NOMO-1 (cell line): ENCODE measurements around the gene PSMC6.

Experiments used
- DNase-seq, 2 experiments: peaks; one replicate each; lab custom pipeline; 2025; ENCODE audit not compliant: unreplicated experiment in 2 of 2; lab: John Stamatoyannopoulos, UW

The PSMC6 gene

DNA sequence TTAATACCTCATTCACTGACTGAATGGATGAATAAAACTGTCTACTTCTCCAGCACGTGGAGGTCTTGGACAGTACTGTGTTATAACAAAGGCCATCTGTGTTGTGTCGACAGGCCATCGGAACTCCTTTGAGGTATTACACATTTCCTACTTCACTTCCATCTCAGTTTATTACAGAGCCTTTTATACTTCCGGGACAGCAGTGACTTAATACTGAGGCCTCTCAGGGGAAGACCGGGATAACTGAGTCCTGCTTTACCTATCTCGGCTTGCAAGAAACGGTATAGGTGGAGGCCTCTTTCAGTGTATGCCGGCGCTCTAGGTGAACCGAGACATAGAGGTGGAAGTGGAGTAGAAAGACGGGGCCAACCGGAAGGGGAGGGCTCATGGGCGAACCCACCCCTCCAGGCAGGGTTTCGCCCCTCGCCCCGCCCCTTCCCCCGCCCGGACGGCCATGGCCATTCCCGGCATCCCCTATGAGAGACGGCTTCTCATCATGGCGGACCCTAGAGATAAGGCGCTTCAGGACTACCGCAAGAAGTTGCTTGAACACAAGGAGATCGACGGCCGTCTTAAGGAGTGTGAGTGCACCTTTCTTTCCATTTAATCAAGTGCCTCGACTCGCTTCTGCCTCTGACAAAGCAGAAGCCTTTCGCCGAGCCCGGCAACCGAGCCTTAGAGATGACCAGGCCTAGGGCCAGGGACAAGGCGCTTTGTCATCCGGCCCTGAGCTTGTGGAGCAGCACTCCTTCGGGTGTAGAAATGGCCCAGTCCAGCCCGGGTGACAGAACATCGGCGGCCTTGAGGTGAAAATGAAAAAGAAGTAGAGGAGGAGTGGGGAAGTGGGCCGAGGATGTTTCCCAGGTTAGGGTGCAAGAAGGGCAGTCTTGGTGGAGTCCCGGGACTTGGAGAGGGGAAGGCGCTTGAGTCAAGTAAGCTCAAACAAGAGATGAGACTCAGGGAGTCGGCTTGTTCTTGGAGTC is at the start of gene PSMC6:
TSS of gene PSMC6 (plus strand) at position 477 of the 983 bp plus-strand sequence. CDS start at position 497, 20 bp downstream.
- peak; percentile 88 to 89 for DNase-seq

DNA sequence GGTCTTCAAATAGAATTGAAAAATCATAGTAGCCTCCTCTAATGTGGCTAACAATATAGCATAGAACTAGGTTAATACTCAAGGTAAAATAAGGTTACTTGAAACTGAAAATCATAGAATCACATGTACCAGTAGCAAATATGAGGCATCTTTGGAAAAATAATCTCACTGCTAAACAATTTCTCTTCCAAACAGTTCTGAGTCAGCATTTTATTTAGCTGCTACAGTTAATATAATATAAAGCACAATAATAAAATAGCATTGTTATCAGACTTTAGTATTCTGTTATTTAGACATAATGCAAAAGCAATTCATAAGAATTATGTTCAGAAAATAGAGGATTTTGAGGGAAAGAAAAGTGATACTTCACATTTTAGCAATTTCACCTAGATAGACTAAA is 46.7 kb upstream of the PSMC6 start:
- DNase-seq = no peak

DNA sequence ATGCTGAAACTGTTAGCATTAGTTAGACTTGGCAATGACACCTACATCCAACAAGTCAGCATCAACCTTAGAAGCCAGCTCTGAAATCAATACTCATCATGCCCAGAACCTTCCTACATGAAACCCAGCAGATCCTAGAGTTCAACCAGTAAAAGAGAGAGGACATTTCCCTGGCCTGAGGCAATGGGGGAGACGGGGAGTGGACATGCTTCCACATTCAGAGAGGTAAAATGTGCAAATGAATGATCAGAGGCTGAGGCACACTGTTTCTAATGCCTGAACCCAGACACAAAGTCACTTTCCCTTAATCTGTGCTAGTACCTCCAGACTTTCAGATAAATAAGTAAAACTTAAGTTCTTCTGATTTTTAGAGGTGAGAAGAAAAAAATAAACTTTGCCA is 46.2 kb upstream of the PSMC6 start:
- no peak for DNase-seq

DNA sequence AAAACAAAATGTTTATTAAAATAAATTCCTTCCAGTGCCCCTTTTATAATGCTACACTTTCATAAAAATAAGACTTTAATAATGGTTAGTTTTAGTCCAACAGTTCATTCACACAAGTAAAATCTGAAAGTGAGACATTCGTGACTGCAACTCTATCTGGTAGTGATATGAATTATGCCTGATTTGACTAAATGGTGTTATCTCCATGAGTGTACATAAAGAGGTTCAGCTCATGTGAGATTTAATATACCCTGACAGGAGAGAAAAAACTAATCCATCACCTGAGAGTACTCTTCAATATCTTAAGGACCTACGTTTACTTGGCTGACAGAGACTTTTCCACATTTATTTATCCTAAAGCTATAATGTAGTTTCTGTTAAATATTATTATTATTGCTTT is 45.7 kb upstream of the PSMC6 start:
- DNase-seq = no peak

DNA sequence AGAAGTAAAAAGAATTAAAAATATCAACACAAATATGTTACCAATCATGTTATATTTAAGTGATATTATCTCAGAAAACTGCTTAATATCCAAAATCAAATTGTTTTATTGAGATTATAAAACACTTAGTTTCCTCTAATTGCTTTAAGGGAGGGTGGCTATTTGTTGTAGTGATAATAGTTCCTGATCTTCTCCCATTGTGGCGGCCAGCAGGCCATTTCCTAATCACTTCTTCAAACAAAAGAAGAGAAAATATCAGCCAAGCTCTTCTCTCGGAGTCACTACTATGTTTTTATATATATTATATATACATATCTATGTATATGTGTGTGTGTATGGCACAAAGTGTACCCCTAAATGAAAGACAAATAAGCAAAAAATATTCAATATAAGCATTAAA is 43.1 kb upstream of the PSMC6 start:
- DNase-seq = no peak

DNA sequence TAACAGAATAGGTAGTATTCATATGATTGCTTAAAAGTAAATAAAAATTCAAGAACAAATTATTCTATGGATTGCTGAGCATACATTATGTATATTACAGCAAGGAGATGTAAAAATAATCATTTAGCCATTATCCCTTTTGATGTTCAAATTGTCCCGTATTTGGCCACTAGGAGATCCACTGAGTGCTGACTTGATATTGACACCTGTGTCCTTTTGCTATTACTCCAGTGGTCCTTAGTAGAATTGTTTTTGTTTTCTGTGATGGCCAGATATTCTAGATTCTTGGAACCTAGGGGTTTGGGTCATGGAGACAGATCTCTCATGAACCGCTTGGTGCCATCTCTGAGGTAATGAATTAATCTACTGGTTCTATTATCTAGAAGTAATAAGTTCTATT is 28.4 kb upstream of the PSMC6 start:
- no peak for DNase-seq

DNA sequence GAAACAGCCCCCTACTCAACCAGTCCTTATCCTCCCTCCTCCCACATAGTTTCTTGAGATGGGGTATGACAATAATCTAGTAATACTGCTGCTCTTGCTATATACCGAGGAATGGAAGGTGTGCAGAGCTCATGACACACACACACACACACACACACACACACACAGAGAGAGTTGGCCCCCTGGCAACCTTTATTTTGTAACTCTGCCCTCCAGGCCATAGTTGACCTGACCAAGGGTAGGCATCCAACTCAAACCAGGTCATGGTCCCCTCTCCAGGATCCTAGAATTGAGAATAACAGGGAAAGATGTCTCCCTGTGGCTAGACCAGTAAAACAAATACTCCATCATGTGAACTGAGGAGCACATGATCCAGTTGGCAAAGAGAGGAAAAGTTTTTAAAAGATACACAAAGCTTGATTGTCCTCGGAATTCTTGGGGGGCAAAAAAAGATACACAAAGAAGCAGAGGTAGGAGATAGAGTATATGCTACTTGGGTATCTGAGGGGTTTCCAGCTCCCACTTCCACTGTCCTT is 22.9 kb upstream of the PSMC6 start:
- DNase-seq = no peak

DNA sequence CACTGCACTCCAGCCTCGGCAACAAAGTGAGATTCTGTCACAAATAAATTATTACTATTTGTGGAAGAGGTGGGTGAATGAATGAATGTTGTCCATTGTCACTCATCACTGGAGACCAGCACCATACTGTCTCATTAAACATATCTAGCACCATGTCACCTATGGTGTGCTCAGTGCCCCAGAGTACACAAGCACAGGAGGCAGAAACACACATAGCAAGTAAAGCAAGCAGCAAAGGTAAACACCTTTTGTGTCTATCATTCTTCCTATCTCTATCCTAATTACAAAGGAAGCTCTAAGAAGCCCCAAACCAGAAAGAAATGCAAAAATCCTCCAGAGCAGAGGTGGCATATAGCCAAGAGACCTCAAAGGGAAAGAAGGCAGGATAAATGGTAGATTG is 20.8 kb upstream of the PSMC6 start:
- DNase-seq = no peak

DNA sequence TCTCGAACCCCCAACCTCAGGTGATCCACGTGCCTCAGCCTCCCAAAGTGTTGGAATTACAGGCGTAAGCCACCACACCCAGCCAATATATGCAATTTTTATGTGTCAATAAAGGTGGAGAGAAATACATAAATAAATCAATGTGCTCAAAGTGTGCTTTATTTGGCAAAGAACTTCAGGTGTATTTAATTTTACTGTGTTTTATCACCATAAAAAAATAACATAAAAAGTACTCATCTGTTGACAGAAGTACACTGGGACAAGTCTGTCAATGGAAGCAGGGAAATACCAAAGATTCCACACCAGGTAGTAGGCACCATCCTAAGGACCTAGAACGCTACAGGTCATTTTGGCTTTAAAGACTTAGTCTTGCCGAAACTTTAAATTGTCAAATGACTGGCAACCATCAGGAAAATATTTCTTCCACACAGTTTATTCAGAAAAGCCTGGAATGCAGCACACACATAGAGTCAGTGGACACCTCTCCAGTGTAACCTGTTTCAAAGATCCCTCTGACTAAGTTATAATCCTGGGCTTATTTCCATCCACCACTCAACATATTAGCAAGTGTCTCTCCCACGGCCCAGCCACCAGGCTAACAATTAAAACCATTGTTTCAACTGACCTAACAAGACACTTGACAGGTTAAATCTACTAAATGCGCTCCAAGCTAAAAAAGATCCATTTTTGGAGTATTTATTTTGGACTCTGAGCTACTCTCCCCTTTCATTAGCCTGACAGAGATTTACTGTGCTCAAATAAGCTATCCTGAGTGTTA is 15.8 kb upstream of the PSMC6 start:
- no peak for DNase-seq

DNA sequence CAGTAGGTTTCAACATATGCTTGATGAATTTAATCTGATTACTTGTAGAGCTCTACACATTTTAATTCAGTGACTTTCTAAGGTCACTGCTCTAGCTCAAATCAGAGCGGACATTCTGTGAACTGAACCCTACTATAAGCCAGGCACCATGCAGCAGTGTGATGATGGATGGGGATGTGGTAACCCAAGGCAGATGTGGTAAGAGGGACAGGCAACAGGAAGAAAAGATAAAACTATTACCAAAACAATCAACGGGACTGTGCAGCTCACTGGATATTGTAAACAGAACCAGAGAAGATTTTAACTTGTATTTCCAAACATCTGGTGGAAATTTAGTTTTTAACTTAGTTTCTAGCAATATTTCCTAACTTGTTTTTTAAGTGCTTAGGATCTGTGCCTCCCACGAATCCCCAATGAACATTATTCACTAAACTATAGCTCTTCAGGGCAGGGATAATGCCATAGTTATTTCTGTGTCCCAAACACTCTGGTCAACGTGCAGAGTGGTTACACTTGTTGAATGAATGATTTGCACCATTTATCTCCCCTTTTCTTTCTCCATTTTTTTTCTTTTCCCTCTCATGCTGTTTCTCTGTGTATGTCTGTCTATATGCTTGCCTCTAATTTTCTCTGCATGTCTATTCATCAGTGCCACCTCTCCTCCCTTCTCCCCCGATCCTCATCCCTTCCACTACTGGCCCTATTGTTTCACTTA is 14.6 kb upstream of the PSMC6 start:
- DNase-seq = peak; percentile 47 to 78

DNA sequence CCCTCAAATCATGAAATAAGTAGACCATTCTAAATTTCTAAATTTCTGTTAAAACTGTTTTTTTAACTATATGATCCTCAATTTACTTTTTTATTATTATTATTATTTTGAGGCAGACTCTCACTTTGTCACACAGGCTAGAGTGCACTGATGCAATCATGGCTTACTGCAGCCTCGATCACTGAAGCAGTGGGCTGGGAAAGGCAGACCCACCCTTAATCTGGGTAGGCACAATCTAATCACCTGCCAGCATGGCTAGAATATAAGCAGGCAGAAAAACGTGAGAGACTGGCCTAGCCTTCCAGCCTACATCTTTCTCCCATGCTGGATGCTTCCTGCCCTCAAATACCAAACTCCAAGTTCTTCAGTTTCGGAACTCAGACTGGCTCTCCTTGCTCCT is 14.0 kb upstream of the PSMC6 start:
- no peak for DNase-seq

DNA sequence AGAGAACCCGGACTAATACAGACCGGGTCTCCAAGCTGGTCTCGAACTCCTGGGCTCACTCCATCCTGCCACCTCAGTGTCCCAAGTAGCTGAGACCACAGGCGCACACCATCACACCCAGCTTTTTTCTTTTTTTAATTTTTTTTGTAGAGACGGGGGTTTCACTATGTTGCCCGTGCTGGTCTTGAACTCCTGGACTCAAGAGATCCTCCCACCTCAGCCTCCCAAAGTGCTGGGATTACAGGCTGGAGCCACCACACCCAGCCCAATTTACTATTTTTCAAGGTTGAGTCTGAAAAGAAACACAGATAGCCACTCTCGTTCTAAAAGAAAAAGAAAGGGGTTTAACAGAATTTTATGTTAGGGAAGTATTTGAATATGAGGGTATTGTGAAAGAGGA is 13.5 kb upstream of the PSMC6 start:
- no peak for DNase-seq

DNA sequence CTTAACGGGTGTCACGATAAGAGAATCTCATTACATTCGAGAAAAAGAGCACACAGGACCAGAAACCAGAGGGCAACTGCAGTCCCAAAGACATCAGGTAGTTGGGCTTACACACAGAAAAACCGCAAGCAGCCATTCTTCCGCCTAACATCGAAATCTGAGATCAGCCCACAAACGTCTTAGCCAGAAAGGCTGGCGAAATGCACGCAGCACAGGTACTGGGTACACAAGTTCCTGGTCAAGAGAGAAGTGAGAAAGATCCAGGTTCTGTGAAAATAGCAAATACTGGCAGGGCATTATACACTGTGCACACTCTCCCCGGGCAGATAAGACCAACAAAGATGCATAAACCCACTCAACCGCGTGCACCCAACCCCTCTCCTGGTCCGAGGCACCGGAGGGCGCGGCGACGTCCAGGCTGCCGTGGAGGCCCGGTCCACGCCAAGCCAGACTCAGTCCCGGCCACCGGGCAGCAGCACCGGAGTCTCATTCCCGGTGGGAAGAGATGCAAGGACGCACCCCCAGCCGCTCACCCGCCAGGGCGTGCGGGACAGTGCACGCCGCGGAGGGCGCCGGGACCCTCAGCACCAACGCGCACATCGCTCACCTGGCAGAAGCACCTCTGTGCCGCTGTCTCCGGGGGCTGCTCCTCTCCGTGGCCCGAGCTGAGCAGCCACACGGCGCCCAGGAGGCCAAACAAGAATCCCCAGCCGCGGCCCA is 12.1 kb upstream of the PSMC6 start:
- DNase-seq = peak; percentile 66 to 67

DNA sequence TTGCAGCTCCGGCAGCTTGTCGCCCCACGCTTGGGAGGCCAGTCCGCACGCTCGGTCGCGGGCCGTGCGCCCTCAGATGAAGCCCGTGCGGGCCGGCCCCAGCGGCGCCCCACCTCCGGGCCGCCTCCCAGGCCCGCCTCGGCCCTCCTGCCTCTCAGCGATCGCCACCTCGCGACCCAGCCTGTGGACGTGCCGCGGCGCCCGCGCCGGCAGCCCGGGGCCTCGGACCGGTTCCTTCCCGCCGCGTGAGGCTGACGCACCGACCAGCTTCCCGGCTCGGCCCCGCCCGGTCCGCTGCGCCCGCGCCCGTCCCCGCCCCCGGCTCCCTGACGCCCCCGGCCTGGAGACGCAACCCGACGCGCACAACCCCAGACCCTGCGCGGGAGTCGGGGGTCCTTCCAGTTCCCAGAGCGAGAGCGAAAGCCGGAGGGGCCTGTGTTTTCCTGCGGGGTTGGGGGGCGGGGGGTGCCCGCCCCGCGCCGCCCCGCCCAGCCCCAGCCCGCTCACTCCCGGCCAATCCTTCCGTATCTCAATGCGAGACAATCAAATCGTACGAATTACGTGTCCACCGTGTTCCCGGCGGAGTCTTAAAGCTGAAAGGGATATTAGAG is 11.4 kb upstream of the PSMC6 start, which contains the start of gene ERO1A:
TSS of gene ERO1A (minus strand) at position 78 of the 611 bp plus-strand sequence. CDS start at position 1, 77 bp downstream.
- DNase-seq = peak; percentile 61 to 64

DNA sequence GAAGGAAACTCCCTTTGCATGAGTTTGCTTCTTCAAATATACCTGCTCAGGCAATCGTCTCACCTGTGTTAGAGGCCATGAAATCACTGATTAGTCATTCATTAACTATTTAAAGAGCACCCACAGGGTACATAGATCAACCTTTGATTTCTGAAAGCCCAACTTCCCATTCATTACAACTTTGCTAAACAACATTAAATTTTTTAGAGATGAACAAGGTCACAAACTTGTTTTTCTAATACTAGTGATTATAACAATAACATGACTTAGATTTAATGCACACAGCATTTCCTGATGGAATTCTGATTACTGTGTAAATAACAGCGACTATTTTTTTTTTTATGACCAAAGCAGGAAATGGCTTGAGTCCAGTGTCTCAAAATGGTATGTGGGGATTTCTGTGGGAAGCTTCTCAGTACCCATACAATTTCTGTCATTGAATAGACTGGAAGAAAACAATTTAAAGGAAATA is 6.3 kb upstream of the PSMC6 start:
- DNase-seq = no peak

DNA sequence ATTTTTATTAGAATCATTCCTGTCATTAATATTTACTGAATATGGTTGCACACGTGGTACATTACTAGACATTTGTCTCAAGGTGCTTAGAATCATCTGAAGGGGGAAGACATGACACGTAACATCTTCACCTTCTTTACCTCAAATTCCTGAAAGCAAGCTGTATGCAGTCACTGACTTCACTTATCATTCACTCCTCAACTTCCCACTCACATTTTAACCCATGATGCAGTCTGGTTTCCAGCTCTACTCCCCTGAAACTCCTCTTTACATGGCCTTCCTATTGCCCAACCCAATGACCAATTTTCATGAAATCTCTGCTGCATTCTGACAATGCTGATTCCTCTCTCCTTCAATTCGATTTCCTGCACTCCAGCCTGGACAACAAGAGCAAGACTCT is 5.8 kb upstream of the PSMC6 start:
- DNase-seq = no peak

DNA sequence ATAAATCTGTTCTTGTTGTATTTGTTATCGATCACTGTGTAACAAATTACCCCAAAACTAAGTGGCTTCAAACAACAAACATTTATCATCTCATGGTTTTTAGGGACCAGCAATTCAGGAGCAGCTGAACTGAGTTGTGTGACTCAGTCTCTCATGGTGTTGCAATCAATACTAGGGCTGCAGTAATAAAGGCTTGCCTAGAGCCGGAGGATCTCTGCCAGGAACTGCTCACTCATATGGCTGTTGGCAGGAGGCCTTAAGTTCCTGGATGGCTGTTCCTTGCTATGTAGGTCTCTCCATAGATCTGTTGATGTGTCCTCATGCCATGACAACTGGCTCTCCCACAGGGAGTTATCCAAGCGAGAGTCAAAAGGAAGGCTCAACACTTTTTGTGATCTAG is 3.8 kb upstream of the PSMC6 start:
- DNase-seq = peak; percentile 28 to 33

DNA sequence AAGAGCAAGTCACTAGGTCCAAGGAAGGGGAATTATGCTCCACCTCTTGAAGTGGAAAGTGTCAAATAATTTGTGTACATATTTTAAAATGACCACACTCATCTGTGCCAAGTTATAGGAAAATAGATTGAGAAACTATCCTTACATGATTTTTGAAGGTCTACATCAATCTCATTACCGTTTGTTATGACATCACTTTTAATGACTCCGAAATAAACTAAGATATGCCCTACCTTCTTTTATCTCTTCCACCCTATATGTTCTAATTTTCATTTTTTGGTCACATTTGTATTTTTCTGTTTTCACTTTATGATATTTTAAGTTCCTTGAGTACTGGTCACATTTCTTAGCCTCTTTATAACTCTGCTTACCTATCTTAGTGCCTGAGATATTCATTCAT is 3.3 kb upstream of the PSMC6 start:
- no peak for DNase-seq

DNA sequence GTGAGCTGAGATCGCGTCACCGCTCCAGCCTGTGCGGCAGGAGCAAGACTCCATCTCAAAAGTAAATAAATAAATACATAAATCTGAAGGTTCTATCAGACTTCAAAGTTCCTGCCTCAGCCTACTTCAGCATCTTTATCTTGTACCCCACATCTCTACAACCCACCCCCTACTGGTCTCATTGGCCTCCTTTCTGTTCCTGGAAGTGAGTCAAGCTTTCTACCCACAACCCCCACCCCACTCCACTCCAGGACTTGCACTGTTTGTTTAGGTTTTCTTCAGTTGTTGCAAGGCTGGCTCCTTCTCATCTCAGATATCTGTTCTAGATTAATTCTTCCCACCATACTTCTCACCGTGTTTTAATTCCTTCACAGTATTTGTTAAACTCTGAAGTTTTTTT is 714 bp upstream of the PSMC6 start:
- peak; percentile 22 to 23 for DNase-seq

DNA sequence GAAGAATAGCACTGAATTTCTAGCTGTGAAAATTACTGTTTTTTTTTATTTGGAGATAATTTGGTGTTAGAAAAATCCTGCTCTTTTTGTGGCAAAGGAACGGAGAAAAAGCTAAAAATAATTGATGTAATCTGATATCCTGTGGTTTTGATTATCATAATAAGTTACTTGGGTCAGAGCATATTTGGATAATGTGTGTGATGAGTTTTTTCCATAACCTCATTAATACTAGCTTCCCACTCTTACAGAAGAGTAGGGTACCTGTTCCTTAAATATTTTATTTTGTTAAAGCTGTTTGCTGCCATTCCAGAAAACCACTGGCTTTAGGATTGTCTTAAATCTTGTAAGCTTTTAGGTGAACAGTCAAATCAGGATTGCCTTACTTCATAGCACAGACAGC is 4.7 kb downstream of the PSMC6 start:
- DNase-seq = no peak
